Uterus (tissue), 4 donors: Measurements from ENCODE around the gene ARFIP1. TPM values are rescaled to one million over a fixed set of nuclear protein-coding genes. Genes with fewer than 3 reads are reported as not detected.
A peak's percentile ranks its signal among the peaks of the same experiment; 100 is the strongest.
"Not testable (repeated sequence)": the region's sequence is repeated elsewhere in the genome, so short reads cannot be mapped to it uniquely, and the experiment has no call there.

Source experiments
- DNase-seq, 2 donors: peaks; one replicate each; pipeline ENCODE4 v3.0.0-alpha.2; 2019 to 2020
- H3K27ac ChIP-seq, 2 donors: fragments of 200-600 bp; sonication (generic); 1 replicate in 1 of 2; 2 replicates in 1 of 2; pipeline ENCODE4 v1.5.1; 2016 to 2018
- H3K27me3 ChIP-seq, 2 donors: fragments of 200-600 bp; sonication (generic); one replicate each; pipeline ENCODE4 v1.5.1; 2018 to 2019; ENCODE audit warnings: control low read depth in 1 of 2
- H3K36me3 ChIP-seq, 2 donors: fragments of 200-600 bp; sonication (generic); one replicate each; pipeline ENCODE4 v1.5.1; 2019; ENCODE audit warnings: control low read depth in 1 of 2
- H3K4me1 ChIP-seq, 2 donors: fragments of 200-600 bp; sonication (generic); one replicate each; pipeline ENCODE4 v1.5.1; 2018 to 2019; ENCODE audit warnings: control low read depth in 1 of 2
- H3K4me3 ChIP-seq, 2 donors: fragments of 200-600 bp; sonication (generic); 1 replicate in 1 of 2; 2 replicates in 1 of 2; pipeline ENCODE4 v1.5.1; 2018 to 2019; ENCODE audit warnings: mild to moderate bottlenecking in 1 of 2
- H3K9me3 ChIP-seq, 2 donors: fragments of 200-600 bp; sonication (generic); one replicate each; pipeline ENCODE4 v1.5.1; 2019; ENCODE audit warnings: control low read depth in 1 of 2
- POLR2A ChIP-seq, 2 donors: fragments of 450-650 bp; IDR thresholded peaks; one replicate each; pipeline ENCODE4 v1.6.1; 2016; ENCODE audit warnings: antibody characterized with exemption in 2 of 2, mild to moderate bottlenecking in 1 of 2, moderate library complexity in 1 of 2
- intact Hi-C: fragments of 100-400 bp; cut with DNase I; formaldehyde crosslinking; loops from one replicate; pipeline ENCODE4 v1.15.1; 2023; ENCODE audit warnings: low total_unique reads
- total RNA-seq, 4 donors: library from RNA; depleted of rRNA in 3 of 4; stranded (reverse); fragments of >200 nt in 3 of 4; gene quantifications; one replicate each; pipeline versions ENCODE4 v1.1.0 to v1.2.4, GENCODE V29; 2014 to 2023
- TF ChIP-seq, protein P1 (sequence below), 4 experiments: fragments of 200-600 bp in 2 of 4; fragments of 450-650 bp in 2 of 4; sonication (generic) in 2 of 4; IDR thresholded peaks; one replicate each; pipeline ENCODE4 v1.5.1; 2016 to 2019; ENCODE audit warnings: antibody characterized with exemption in 4 of 4, mild to moderate bottlenecking in 2 of 4, moderate library complexity in 1 of 4
- donor health status: DM: yes; HTN: yes; CAD: no.

ARFIP1 gene
- total RNA-seq, 4 donors from 2014 or later: 19.5 to 75.6 (median 34.1) TPM

GRCh38 chr4:152850377-152850776 is 70.6 kb downstream of the ARFIP1 start:
- peak in 1 of 2 donors; percentile 23 for DNase-seq
- intact Hi-C loops: no loop called here
- Histone ChIP-seq H3K4me3 (no peak overlapping the region), H3K9me3 (peaks cover 0 to 10% of the 10 kb centered on the region in 2 donors), H3K27me3 (no peaks in the 10 kb centered on the region), H3K36me3 (no peaks in the 10 kb centered on the region), H3K4me1 (no peaks in the 10 kb centered on the region), H3K27ac (no peak overlapping the region)
- no peak for TF ChIP-seq POLR2A (IDR thresholded peaks at IDR 0.05)
- TF ChIP-seq, protein P1, sequence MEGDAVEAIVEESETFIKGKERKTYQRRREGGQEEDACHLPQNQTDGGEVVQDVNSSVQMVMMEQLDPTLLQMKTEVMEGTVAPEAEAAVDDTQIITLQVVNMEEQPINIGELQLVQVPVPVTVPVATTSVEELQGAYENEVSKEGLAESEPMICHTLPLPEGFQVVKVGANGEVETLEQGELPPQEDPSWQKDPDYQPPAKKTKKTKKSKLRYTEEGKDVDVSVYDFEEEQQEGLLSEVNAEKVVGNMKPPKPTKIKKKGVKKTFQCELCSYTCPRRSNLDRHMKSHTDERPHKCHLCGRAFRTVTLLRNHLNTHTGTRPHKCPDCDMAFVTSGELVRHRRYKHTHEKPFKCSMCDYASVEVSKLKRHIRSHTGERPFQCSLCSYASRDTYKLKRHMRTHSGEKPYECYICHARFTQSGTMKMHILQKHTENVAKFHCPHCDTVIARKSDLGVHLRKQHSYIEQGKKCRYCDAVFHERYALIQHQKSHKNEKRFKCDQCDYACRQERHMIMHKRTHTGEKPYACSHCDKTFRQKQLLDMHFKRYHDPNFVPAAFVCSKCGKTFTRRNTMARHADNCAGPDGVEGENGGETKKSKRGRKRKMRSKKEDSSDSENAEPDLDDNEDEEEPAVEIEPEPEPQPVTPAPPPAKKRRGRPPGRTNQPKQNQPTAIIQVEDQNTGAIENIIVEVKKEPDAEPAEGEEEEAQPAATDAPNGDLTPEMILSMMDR (IDR thresholded peaks at IDR 0.05): no peak

DNA sequence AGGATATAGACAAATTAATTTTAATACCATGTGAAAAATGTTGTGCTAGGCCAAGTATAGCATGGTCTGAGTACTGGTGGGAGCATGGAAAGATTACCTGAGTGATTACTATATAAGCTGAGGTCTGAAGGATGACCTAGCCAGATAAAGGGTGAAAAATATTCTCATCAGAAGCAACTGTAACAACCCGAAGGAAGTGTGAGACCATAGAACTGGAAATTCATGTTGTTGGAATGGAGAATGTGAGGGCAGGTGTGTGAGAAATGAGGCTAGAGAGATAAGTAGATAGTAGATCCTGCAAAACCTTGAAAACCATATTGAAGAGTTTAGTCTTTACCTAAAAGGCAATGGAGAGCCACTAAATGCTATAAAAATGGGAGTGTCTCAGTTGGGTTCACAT is 71.5 kb downstream of the ARFIP1 start:
- Histone ChIP-seq H3K9me3 (peaks cover 0 to 10% of the 10 kb centered on the region in 2 donors), H3K27ac (no peak overlapping the region), H3K36me3 (no peaks in the 10 kb centered on the region), H3K27me3 (no peaks in the 10 kb centered on the region), H3K4me1 (no peaks in the 10 kb centered on the region), H3K4me3 (no peak overlapping the region)
- TF ChIP-seq POLR2A (IDR thresholded peaks at IDR 0.05): no peak
- TF ChIP-seq, protein P1 (IDR thresholded peaks at IDR 0.05): no peak
- no peak for DNase-seq
- intact Hi-C loops: no loop called here

DNA sequence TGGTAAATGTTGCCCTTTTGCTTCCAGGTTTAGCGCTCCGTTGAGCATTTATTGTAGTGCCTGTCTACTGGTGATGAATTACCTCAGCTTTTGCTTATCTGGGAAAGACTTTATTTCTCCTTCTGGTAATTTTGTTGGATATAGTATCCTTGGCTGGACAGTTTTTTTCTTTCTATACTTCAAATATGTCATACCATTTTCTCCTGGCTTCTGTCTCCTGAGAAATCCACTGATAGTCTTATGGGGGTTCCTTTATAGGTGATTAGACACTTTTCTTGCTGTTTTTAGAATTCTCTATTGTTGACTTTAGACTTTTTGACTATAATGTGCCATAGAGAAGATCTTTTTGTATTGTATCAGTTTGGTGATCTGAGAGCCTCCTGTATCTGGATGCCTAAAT is 73.5 kb downstream of the ARFIP1 start:
- no peak overlapping the region for H3K27ac ChIP-seq
- no peaks in the 10 kb centered on the region for H3K36me3 ChIP-seq
- DNase-seq: no peak
- TF ChIP-seq, protein P1 (IDR thresholded peaks at IDR 0.05): no peak
- TF ChIP-seq POLR2A (IDR thresholded peaks at IDR 0.05): no peak
- H3K9me3 ChIP-seq: peaks cover 0 to 10% of the 10 kb centered on the region in 2 donors
- H3K27me3 ChIP-seq: no peaks in the 10 kb centered on the region
- intact Hi-C loops: no loop called here
- H3K4me3 ChIP-seq: no peak overlapping the region
- H3K4me1 ChIP-seq: no peaks in the 10 kb centered on the region

DNA sequence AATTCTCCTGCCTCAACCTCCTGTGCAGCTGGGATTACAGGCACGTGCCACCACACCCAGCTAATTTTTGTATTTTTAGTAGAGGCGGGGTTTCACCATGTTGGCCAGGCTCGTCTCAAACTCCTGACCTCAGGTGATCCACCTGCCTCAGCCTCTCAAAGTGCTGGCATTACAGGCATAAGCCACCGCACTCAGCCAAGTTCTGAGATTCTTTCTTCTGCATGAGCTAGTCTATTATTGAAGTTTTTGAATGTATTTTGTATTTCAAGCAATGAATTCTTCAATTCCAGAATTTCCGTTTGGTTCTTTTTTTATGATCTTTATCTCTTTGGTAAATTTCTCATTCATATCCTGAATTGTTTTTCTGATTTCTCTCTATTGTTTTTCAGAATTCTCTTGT is 74.3 kb downstream of the ARFIP1 start:
- intact Hi-C loops, H3K4me1 ChIP-seq, H3K27me3 ChIP-seq, H3K27ac ChIP-seq, H3K9me3 ChIP-seq, H3K36me3 ChIP-seq, DNase-seq, H3K4me3 ChIP-seq: not testable (repeated sequence)

- no peaks in the 10 kb centered on the region for H3K27me3 ChIP-seq
- no peak overlapping the region for H3K4me3 ChIP-seq
- intact Hi-C loops: no loop called here
- H3K27ac ChIP-seq: no peak overlapping the region
- TF ChIP-seq, protein P1 (IDR thresholded peaks at IDR 0.05): no peak
- TF ChIP-seq POLR2A (IDR thresholded peaks at IDR 0.05): no peak
- H3K4me1 ChIP-seq: no peaks in the 10 kb centered on the region
- no peak for DNase-seq
- H3K9me3 ChIP-seq: peaks cover 0 to 10% of the 10 kb centered on the region in 2 donors
- no peaks in the 10 kb centered on the region for H3K36me3 ChIP-seq
Measured at GRCh38 chr4:152856960-152857359, 77.2 kb downstream of the ARFIP1 start.

GRCh38 chr4:152858934-152859333 is 79.2 kb downstream of the ARFIP1 start:
- Histone ChIP-seq H3K9me3 (no peaks in the 10 kb centered on the region), H3K27me3 (no peaks in the 10 kb centered on the region), H3K27ac (no peak overlapping the region), H3K36me3 (no peaks in the 10 kb centered on the region), H3K4me3 (no peak overlapping the region), H3K4me1 (no peaks in the 10 kb centered on the region)
- DNase-seq: no peak
- intact Hi-C loops: no loop called here
- TF ChIP-seq POLR2A (IDR thresholded peaks at IDR 0.05): no peak
- TF ChIP-seq, protein P1 (IDR thresholded peaks at IDR 0.05): no peak
